Activated T-helper 9 cell treated with anti-CD3 and anti-CD28 coated beads, Interleukin-2, amount 50 U/mL, for 16 hours (primary cell): ENCODE data around the gene BCL2L13.

ENCODE experiments used
- DNase-seq: peaks from one replicate; pipeline ENCODE4 v3.0.0-alpha.2; 2020; ENCODE audit warnings: low read depth

The BCL2L13 gene, protein sequence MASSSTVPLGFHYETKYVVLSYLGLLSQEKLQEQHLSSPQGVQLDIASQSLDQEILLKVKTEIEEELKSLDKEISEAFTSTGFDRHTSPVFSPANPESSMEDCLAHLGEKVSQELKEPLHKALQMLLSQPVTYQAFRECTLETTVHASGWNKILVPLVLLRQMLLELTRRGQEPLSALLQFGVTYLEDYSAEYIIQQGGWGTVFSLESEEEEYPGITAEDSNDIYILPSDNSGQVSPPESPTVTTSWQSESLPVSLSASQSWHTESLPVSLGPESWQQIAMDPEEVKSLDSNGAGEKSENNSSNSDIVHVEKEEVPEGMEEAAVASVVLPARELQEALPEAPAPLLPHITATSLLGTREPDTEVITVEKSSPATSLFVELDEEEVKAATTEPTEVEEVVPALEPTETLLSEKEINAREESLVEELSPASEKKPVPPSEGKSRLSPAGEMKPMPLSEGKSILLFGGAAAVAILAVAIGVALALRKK

DNA sequence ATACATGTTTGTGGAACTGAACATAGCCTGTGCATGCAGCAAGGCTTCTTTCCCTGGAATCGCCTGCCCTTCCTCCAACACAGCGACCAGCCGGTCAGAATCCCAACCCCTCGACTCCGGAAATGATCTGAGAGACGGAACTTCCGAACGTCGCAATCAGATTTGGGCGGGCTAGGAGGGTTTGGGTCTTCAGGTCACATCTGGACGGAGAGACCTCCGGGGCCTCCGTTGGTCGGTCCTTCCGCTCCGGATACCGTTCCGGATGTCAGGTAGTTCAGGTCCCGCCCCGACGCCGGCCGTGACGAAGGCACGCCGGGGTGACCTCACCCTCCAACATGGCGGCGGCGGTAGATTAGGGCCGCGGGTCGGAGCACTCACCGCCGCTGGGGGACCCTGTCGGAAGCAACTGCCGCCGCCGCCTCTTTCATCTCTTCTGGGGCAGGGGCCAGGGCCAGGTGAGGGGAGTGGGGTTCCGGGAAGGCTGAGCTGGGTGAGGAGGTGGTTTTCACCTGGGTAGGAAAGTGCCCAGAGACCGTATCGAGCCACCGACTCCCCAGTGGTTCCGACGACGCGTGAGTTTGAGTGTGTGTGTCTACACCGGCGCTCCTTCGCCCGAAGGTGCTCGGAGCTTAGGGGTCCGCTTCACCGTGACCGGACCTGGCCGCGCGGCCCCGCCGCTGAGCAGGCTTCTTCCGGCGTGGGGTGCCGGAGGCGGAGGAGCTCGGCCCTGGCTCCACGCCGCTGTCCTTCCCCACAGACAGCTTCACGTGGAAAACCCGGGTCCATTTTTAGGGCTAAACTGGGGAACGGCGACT lies at the start of gene BCL2L13:
Gene BCL2L13 (plus strand): TSS at position 326 of the 815 bp plus-strand sequence. CDS start 16,955 bp downstream, outside the sequence.
- DNase-seq, result peak; percentile 85

DNA sequence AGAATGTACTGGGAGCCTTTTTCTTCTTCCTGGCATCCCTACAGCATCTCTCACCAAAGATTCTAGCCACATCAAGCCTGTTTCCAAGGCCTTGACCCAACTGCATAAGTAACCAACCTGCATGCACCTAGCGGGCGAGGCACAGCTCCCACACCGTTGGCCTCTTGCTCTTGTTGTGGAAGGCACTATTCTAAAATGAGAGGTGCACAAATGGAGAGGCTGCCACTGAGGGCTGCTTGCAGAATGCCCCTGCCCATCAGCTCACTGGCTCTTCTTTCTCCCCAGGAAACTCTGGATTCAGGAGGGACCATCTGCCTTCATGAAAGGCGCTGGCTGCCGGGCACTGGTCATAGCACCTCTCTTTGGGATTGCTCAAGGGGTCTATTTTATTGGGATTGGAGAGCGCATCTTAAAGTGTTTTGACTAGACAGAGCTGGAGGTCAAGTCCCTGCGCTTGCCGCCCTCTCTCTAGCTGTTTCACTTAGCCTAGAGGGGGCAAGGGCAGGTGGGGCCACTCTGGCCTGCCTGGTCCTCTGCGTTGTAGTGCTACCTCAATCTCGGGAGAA lies 48.7 kb upstream of the BCL2L13 start:
- no peak for DNase-seq

GRCh38 chr22:17590586-17590985 lies 48.0 kb upstream of the BCL2L13 start:
- DNase-seq, result no peak

DNA sequence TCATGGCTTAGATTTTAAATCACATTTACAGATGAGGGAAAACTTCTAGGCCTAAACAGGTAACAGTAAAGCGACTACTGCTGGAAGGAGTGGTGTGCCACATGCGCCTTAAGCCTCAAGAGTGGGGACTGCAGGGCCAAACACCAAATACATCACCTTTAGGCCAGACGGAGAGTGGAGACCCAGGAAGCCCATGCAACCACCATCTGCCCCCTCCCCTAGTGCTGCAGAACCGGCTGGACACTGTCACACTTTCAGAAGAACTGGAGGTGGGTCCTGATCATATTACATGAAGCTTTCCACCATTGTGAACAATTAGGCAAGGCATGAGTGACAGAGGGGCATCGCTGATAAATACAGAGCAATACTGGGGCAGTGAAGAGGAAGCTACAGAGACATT lies 46.4 kb upstream of the BCL2L13 start:
- no peak for DNase-seq

DNA sequence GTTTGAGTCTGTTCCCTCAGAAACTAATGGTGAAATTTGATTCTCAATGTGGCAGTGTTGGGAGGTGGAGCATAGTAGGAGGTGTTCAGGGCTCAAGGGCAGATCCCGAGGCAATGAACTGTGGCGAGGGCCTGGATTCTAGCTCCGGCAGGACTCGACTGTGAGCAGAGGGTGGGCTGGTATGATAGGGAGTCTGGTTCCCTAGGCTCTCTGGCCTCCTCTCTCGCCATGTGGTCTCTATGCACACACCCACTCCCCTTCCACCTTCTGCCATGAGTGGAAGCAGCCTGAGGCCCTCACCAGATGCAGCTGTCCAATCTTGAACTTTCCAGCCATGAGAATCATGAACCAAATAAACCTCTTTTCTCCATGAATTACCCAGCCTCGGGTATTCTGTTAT lies 42.3 kb upstream of the BCL2L13 start:
- no peak for DNase-seq

DNA sequence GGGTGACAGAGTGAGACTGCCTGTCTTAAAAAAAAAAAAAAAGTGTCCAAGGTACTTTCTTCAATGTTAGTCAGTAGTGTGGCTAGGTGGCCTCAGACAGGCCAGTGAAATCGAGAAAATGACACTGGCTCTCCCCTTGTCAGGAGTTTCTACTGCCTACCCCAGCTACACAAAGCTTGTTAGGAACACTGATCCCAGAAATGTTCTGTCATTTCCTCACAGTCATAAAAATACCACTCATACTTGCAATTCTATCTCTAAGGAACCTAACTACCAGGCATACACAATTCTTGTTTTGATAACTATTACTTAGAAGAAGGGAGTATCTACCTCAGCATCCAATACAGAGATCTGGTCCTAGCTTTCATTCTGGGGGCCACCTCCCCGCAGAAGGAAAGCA lies 41.3 kb upstream of the BCL2L13 start:
- no peak for DNase-seq

- no peak for DNase-seq
Observed at GRCh38 chr22:17598318-17598717, 40.2 kb upstream of the BCL2L13 start.

- DNase-seq, result no peak
Observed at GRCh38 chr22:17601031-17601430, 37.5 kb upstream of the BCL2L13 start.

DNA sequence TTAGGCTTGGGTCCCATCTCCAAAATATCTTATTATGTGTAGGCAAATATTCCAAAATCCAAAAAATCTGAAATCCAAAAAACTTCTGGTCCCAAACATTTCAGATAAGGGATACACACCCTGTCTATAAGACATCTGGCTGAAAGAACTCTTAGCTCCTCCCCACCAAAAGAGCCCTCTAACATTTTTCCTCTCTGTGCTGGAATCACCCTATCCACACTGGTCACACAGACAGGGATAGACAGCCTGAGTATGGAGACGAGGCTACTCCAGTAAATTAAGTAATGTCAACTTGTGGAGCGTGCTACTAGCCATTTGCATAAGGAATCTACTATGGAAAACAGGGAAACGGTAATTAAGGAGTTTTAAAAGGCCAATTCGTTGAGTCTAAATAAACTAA lies 34.9 kb upstream of the BCL2L13 start:
- DNase-seq, result no peak

GRCh38 chr22:17606496-17606895 lies 32.1 kb upstream of the BCL2L13 start:
- no peak for DNase-seq

GRCh38 chr22:17607891-17608521 lies 30.6 kb upstream of the BCL2L13 start:
- no peak for DNase-seq

DNA sequence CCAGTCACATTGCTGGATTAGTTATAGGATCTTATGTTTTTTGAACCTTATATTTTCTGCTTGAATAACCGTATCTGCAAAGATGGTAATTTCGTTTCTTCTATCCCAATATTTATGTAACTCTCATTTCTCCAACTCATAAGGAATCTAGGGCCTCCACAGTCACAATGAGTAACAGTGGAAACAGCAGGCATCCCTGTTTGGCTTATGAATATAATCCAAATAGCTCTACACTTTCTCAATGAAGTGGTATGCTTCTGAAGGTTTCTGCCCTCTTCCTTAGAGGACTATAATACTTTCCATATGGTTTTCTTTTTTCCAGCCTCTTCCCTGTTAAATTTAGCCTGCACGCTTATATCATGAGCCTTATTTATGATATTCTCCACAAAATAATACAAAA lies 26.5 kb upstream of the BCL2L13 start:
- DNase-seq, result no peak

DNA sequence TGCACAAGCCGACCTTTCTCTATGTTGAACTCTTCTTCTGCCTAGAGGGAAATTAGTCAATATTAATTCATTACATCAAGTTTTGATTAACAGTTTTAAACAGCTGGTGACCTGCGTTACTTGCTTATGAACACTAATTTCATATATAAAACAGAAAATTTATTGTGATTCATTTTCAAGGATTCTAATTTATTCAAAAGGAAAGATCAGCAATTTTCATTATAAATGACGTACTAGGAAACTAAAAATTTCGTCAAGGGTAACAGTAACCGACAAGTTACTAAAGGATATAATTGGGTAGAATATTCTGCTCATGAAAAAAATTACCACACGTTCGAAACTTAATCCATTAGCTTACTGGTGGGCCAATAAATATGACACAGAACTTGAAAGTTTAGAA lies 25.3 kb upstream of the BCL2L13 start:
- no peak for DNase-seq

- no peak for DNase-seq
Observed at GRCh38 chr22:17627961-17628405, 10.6 kb upstream of the BCL2L13 start.

GRCh38 chr22:17628406-17629172 lies 10.0 kb upstream of the BCL2L13 start, which contains the start of gene ATP6V1E1:
TSS of gene ATP6V1E1 (minus strand) at chr22:17628749. CDS start at chr22:17628635, 114 bp downstream.
- peak; percentile 93 for DNase-seq

DNA sequence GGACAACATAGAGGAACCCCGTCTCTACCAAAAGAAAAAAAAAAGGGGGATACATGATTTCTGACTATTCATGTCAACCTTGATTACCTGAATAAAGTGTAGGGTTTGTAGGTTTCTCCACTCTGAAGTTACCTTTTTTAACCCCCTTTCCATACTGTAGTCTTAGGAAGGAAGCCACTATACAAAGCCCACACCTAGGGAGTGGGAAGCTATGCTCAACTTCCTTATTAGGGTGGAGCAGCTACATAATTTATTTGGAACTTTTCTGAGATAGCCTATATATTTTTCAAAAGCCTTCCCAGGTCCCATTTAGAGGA lies 9.4 kb upstream of the BCL2L13 start:
- DNase-seq, result no peak

DNA sequence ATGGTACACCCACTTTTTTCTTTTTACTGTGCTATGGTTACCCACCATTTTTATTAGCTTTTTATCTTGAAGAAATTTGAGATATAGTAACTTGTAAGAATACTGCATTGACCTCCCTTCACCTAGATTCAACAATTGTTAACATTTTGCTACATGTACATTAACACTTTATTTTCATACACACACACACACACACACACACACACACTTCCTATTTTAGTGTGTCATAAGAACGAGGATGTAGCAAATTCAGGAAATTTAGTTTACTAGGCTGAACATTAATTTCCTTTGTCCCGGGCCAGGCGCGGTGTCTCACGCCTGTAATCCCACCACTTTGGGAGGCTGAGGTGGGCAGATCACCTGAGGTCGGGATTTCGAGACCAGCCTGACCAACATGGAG lies 8.9 kb upstream of the BCL2L13 start:
- DNase-seq, result no peak

DNA sequence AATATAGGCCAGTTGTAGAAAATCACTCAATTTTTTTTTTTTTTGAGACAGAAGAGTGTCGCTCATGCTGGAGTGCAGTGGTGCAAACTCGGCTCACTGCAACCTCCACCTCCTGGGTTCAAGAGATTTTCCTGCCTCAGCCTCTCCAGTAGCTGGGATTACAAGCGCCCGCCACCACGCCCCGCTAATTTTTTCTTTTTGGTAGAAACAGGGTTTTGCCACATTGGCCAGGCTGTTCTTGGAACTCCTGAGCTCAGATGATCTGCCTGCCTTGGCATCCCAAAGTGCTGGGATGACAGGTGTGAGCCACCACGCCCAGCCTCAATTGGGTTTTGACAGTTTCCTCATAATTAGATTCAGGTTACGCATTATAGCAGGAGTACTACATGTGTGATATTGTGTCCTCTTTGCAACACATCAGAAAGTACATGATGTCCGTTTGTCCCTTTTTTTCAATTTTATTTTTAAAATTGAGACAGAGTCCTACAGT lies 7.4 kb upstream of the BCL2L13 start:
- no peak for DNase-seq

GRCh38 chr22:17633217-17633997 lies 5.2 kb upstream of the BCL2L13 start:
- no peak for DNase-seq

GRCh38 chr22:17633998-17634323 lies 4.6 kb upstream of the BCL2L13 start:
- no peak for DNase-seq

- DNase-seq, result no peak
Observed at GRCh38 chr22:17634696-17635095, 3.9 kb upstream of the BCL2L13 start.
